Right cardiac atrium (tissue), 5 donors: Measurements from ENCODE around the gene ERF. TPM values are rescaled to one million over a fixed set of nuclear protein-coding genes. Genes with fewer than 3 reads are reported as not detected.

Experiments used
- ATAC-seq, 2 donors: fragments of 200-7000 bp; cut with Tn5 transposase; one replicate each; pipeline versions ENCODE4 v1.8.0 to v1.9.1; 2020; ENCODE audit warnings: moderate library complexity in 2 of 2, mild to moderate bottlenecking in 1 of 2
- DNase-seq, 3 donors: peaks; one replicate each; pipeline ENCODE4 v3.0.0-alpha.2; 2020
- H3K27ac ChIP-seq: one replicate; pipeline ENCODE4 v1.5.1; 2013; ENCODE audit warnings: mild to moderate bottlenecking, low read length, control low read depth, moderate library complexity
- H3K27me3 ChIP-seq: one replicate; pipeline ENCODE4 v1.6.1; 2013; ENCODE audit not compliant: control insufficient read depth, insufficient read depth
- H3K4me1 ChIP-seq: one replicate; pipeline ENCODE4 v1.6.1; 2013; ENCODE audit warnings: low read length; ENCODE audit not compliant: control insufficient read depth, insufficient read depth
- H3K4me3 ChIP-seq: one replicate; pipeline ENCODE4 v1.5.1; 2013; ENCODE audit warnings: low read length, control low read depth
- H3K9me3 ChIP-seq: one replicate; pipeline ENCODE4 v1.6.1; 2013; ENCODE audit warnings: low read length; ENCODE audit not compliant: control insufficient read depth
- WGBS: extraction: QIAGEN DNeasy Blood & Tissue Kit; methylation state at CpG from one replicate; pipeline ENCODE4 v1.1.7; 2013; 5-methylcytosine and 5-hydroxymethylcytosine counted together
- intact Hi-C, 4 donors: fragments of 100-400 bp; cut with DNase I; formaldehyde crosslinking; loops; one replicate each; pipeline versions ENCODE4 v1.11.0 to v1.14.0; 2022 to 2023
- polyA plus RNA-seq: library from polyadenylated mRNA; stranded (reverse); fragments of 200-250 nt; gene quantifications from one replicate; pipeline ENCODE4 v1.2.3, GENCODE V29; 2013
- total RNA-seq, 4 donors: library from RNA; stranded (reverse); fragmentation: NEBNext Ultra II Directional; extraction: Animal tissue kit (Norgen Biotek cat#: 25700); gene quantifications; one replicate each; pipeline ENCODE4 v1.2.1, GENCODE V29; 2021
- donor health status: healthy with polysubstance abuse.
- donor health status: DM: no; HTN: yes; CAD: no.
- donor health status: DM: no; HTN: no; CAD: no.
- donor health status: DM: no; HTN: yes; CAD: no; lungs with severe emphysema.
- donor health status: DM: yes; HTN: yes; CAD: no.

ERF gene
- total and polyA plus RNA-seq, 5 donors, result 33.3 to 58.1 (median 44.4) TPM

DNA sequence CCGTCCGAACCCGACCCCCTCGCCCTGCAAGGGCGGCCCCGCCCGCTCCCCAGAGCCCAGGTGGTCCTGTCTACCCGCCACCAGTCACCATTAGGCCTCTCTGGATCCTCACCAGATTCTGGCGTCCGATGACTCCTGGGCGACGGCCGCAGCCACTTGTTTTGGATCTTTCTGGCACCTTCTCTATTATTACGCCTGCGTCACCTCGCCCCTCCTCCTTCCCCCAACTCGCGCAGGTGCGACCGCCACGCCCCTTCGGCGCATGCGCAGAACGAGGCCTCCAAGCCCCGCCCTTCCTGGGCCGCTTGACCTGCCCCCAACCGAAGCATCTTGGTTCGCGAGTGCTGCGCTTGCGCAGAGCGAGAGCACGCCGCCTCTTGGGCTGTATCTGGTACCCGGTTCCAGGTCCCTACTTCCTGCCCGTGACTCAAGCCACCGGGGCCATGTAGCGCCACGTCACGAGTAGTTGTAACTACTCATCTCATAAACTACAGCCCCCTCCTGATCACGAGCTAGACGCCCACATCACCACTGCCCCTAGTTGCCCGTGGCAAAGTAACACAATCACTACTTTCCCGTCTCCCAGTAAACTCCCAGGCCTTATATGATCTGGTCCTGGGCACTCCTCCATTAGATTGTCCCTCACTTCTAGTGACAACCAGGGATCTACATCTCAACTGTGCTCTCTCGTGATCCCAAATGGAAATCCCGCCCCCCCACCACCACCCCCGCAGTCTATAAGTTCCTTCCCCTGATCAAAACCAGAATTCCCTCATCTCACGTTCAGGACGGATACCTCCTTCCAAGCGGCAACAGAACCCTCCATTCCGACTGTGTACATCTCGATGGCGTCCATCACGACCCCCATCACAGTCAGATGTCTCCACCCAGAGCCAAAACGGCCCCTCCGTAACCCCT is 37.1 kb downstream of the ERF start, which contains the start of gene DEDD2:
TSS of gene DEDD2 (minus strand) at position 158 of the 918 bp plus-strand sequence. CDS start 670 bp downstream, outside the sequence.
- 17% methylated on average over 57 of the region's 57 CpGs for WGBS
- Histone ChIP-seq H3K9me3 (no peaks in the 10 kb centered on the region), H3K4me3 (peak within 1 kb of the TSS; percentile 80), H3K4me1 (peaks cover 11% of the 10 kb centered on the region), H3K27me3 (no peaks in the 10 kb centered on the region), H3K27ac (peak within 1 kb of the TSS; percentile 86)
- peak; percentile 98 to 99 (median 98) for DNase-seq
- intact Hi-C loops, result no loop called here
- peak; percentile 89 to 90 for ATAC-seq

DNA sequence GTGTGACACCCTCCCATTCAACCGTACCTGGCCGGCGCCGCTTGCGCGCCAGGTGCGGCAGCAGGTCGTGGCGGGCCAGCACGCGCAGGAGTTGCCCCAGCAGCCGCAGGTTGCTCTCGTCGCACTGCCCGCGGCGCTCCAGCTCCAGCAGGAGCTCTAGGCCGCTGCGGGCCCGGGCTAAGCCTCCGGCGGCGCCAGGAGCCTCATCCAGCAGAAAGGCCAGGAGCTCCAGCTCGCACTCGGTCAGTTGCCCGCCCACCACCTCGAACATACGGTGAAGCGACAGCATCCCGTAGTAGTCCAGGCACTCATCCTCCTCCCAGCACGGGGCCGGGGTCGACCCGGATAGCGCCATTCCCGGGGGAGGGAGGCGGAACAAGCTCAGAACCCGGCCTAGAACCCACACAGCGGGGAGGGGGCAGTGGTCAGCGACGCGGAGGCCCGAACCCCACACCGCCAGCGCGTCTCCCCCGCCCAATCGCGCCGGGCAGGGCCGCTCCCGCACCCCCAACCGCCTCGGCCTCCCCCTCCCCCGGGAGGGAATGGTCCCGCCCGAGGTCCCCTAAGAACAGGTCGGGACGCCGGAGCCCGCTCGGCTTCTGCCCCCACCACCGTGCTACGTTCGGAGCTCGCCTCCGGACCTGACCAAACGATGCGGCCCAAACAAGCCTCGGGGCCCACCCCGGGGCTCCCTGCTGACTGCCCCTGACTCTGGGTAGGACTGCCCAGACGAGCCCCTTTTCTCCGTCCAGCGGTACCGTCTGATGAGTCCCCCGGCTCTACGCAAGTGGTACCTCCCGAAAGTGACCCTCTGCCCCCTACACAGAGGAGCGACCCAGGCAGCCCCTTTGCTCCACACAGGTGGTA is 38.0 kb downstream of the ERF start:
- ATAC-seq, result peak; percentile 24 to 36
- 2% methylated on average over 79 of the region's 79 CpGs for WGBS
- Histone ChIP-seq H3K9me3 (no peaks in the 10 kb centered on the region), H3K27me3 (no peaks in the 10 kb centered on the region), H3K27ac (peak overlapping the region; percentile 65), H3K4me1 (peaks cover 11% of the 10 kb centered on the region), H3K4me3 (peak overlapping the region; percentile 80)
- intact Hi-C loops, result no loop called here
- DNase-seq, result peak; percentile 46 to 82 (median 75)

DNA sequence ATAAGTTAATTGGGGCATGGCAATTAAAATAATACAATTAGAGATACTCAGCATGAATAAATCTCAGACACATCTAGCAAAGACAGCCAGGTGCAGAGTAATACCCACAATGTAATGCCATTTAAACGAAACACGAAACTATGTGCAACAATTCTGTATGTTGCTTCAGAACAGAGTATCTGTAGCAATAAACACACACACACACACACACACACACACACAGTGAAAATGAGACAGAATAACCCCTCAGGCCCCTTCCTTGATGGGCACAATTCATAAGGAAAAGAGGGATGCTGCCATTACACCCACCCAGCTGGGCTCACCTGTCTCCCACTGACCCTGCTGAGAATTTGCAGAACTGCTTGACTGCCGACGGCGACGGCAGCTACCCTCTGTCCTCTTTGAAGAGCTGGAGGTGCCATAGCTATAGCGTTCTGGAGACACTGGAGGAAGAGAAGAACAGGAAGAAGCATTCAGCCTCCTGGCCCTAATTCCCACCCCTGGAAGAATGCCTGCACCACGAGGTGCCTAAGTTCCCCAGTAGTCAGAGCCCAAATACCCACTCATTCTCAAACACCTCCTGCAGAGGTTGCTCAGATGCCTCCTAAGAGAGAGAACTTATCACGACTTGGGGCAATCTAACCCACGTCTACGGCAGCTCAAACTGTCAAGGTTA is 40.0 kb downstream of the ERF start:
- peaks cover 9% of the 10 kb centered on the region for H3K4me1 ChIP-seq
- H3K4me3 ChIP-seq, result no peak overlapping the region
- intact Hi-C loops, result no loop called here
- DNase-seq, result peak in 1 of 3 donors; percentile 13
- no peak for ATAC-seq
- no peaks in the 10 kb centered on the region for H3K27me3 ChIP-seq
- WGBS, result 81% methylated on average over 11 of the region's 11 CpGs
- H3K9me3 ChIP-seq, result no peaks in the 10 kb centered on the region
- H3K27ac ChIP-seq, result no peak overlapping the region

DNA sequence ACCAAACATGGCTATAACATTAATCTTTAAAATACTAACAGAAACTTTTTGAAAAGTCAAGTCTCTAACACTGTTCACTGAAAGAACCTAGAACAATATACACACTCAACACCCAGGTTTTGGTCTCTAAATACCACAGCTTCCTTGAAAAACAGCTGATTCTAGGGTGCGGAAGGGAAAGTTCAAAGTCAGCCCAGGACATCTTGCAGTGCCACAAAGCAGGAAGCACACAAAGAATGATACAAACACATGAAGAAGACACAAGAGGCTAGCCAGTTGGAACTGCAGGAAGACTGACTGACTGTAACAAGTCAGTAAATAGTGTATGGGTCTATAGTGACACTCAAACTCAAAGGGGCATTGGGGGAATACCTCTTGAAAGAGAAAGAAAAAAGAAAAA is 42.0 kb downstream of the ERF start:
- ATAC-seq, result no peak
- intact Hi-C loops, result no loop called here
- H3K27me3 ChIP-seq, result no peaks in the 10 kb centered on the region
- WGBS, result 87% methylated on average over 1 of the region's 1 CpG
- H3K4me3 ChIP-seq, result no peak overlapping the region
- H3K4me1 ChIP-seq, result peaks cover 7% of the 10 kb centered on the region
- no peak for DNase-seq
- H3K9me3 ChIP-seq, result no peaks in the 10 kb centered on the region
- no peak overlapping the region for H3K27ac ChIP-seq

DNA sequence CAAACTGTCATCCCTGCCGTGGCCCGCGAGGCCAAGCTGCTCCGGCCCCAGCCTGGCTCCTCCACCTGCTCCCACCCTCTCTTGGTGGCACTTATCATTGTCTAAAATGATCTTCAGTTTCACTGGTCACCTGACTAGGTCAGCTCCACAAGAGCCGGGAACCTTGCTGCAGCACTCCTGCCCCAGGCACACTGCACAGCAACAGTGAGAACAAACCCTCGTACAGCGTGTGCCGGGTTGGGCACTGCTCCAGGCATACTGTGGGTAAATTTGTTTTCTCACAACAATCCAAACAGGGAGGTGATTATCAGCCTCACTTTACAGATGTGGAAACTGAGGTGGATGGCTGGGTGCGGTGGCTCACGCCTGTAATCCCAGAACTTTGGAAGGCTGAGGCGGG is 46.3 kb downstream of the ERF start:
- WGBS, result 89% methylated on average over 11 of the region's 11 CpGs
- H3K4me3 ChIP-seq, result no peak overlapping the region
- H3K4me1 ChIP-seq, result no peaks in the 10 kb centered on the region
- no peaks in the 10 kb centered on the region for H3K9me3 ChIP-seq
- DNase-seq, result no peak
- no peak overlapping the region for H3K27ac ChIP-seq
- no peaks in the 10 kb centered on the region for H3K27me3 ChIP-seq
- intact Hi-C loops, result no loop called here
- no peak for ATAC-seq

DNA sequence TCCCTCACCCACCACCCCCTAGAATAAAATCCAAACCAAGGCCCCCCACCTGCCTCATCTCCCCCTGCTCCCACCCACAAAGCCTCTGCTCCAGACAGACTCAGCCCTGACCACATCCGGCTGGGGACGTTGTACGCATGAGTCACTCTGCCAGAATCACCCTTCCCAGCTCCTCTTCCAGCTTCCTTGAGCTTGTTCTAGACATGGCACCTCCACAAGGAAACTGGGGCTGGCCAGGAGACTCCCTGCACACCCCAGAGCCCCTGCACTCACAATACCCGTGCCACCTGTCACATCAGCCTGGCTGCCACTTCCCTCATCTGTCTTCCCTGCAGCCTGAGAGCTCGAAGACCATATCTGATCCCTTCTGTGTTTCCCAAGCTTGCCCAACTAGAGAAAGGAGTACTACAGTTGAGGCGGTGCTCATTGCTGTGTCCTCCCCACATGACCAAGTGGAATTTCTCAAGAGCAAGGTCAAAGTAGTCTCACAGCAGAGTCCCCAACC is 47.1 kb downstream of the ERF start:
- Histone ChIP-seq H3K27me3 (no peaks in the 10 kb centered on the region), H3K9me3 (no peaks in the 10 kb centered on the region), H3K4me1 (no peaks in the 10 kb centered on the region), H3K27ac (no peak overlapping the region), H3K4me3 (no peak overlapping the region)
- intact Hi-C loops, result no loop called here
- ATAC-seq (no peak), DNase-seq (no peak)
- 78% methylated on average over 6 of the region's 6 CpGs for WGBS

DNA sequence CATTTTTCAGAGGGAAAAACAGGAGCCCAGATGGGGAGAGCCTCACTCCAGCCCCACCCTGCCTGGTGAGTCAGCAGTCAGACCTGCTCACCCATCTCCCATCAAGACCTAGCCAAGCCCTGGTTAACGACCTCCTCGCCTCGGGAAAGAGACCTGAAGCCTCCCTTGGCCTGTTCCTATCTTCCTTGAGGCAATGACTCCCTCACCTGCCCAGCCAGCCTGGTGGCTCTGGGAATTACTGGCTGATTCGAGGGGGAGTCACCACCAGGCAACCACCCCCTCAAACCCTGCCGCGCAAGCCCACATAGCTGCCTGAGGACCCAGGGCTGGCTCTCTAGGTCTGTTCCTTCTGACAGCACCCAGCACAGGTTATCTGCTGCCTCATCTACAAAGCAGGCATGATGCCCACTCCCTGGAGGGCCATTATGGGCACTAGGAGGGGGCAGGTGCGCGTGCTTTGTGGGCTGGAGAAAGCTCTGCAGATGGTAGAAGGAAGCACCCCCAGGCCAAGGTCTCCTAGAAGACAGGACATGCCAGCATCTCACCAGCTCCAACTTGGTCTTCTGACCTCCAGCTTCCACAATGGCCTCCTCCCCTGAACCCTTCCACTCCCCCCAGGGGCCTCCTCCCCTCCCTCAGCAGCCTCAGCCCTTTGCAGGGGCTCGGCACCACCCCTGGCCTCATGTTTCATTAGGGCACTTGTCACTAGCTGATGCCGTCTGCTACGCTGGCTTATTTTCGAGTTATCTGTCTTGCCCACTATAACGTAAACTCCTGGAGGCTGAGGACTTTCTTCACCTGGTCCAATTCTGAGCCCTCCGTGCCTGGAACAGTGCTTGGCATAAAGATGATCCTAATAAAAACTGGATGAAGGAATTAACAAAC is 47.8 kb downstream of the ERF start:
- DNase-seq (no peak), ATAC-seq (no peak)
- Histone ChIP-seq H3K27ac (no peak overlapping the region), H3K4me3 (no peak overlapping the region), H3K27me3 (no peaks in the 10 kb centered on the region), H3K9me3 (no peaks in the 10 kb centered on the region), H3K4me1 (no peaks in the 10 kb centered on the region)
- intact Hi-C loops, result no loop called here
- 91% methylated on average over 14 of the region's 14 CpGs for WGBS

DNA sequence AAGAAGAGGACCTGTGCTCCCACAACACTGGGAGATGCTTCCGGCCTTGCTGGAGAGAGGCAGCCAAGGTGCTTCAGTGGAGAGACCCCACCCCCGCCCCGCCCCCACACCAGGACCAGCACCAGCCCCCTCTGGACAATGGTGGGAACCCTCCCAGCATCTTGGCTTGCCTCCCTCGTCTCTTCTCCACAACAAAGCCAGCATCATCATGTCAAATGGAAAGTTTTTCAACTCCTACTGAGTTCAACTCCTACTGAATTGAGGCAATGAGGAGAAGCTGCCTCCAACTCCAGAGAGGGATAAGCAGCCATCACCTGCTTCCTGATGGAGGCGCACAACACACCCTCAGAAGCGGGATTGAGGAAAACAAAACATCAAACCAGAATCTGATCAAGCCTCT is 50.3 kb downstream of the ERF start:
- no peak overlapping the region for H3K27ac ChIP-seq
- peaks cover 4% of the 10 kb centered on the region for H3K4me1 ChIP-seq
- no peak for ATAC-seq
- no peak overlapping the region for H3K4me3 ChIP-seq
- intact Hi-C loops, result no loop called here
- DNase-seq, result no peak
- H3K27me3 ChIP-seq, result no peaks in the 10 kb centered on the region
- WGBS, result 82% methylated on average over 6 of the region's 6 CpGs
- no peaks in the 10 kb centered on the region for H3K9me3 ChIP-seq

DNA sequence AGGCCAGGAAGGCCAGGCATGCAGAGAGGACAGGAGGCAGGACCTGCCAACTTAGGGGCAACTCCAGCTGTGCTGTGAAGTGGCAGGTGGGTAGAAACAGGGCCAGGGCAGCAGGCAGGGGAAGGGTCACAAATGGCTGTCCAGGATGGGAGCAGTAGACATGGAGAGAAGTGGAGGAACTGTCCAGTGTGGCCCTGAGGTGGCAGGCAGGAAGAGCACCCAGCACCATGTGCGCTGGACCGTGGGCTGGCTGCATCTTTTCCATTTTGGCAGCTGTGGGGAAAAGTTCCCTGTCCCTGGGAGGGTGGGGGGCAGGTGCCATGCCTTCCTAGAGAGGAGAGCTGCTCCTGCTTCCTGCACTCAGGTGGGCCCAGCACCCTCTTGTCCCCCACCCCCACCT is 51.2 kb downstream of the ERF start:
- Histone ChIP-seq H3K4me3 (no peak overlapping the region), H3K9me3 (no peaks in the 10 kb centered on the region), H3K27ac (no peak overlapping the region), H3K4me1 (peaks cover 4% of the 10 kb centered on the region), H3K27me3 (no peaks in the 10 kb centered on the region)
- DNase-seq (no peak), ATAC-seq (no peak)
- 95% methylated on average over 2 of the region's 2 CpGs for WGBS
- intact Hi-C loops, result no loop called here
